Measurements from ENCODE around the gene SNRNP48. TPM values are rescaled to one million over a fixed set of nuclear protein-coding genes. Genes with fewer than 3 reads are reported as not detected.

Gene SNRNP48
- total RNA-seq = 10 to 100 TPM; 11.2 to 28.8 (median 20.1) TPM

GRCh38 chr6:7589949-7590917 lies at the start of gene SNRNP48:
Gene SNRNP48 (plus strand): TSS chr6:7590198. CDS start chr6:7590258, 60 bp downstream.
- intact Hi-C loops (cut with DNase I) = loop anchor here (10.0 kb wide), 1 partner anchor 165 kb away; no protein-coding TSS in a partner anchor
- Histone ChIP-seq H3K27ac (peak within 1 kb of the TSS in 2 of 3 donors; percentile 50 to 58), H3K9me3 (no peaks in the 10 kb centered on the region), H3K36me3 (peaks cover 3 to 8% of the 10 kb centered on the region in 2 donors), H3K27me3 (no peaks in the 10 kb centered on the region), H3K4me1 (peaks cover 0 to 20% of the 10 kb centered on the region in 2 donors), H3K4me3 (replicated peaks in 1 of 3) (peak within 1 kb of the TSS; percentile 56 to 93 (median 89))
- peak in 1 of 2 donors; percentile 86 for TF ChIP-seq POLR2A (IDR thresholded peaks at IDR 0.05)
- no peak for TF ChIP-seq CTCF (IDR thresholded peaks at IDR 0.05)
- DNase-seq = peak; percentile 97 to 98
- 0 to 1% methylated on average over 44 to 59 of the region's 72 CpGs for WGBS, 2 donors

GRCh38 chr6:7540595-7540994 lies 49.4 kb upstream of the SNRNP48 start:
- intact Hi-C loops (cut with DNase I) = no loop called here
- 46 to 51% methylated on average over 17 of the region's 17 CpGs for WGBS, 2 donors
- no peaks in the 10 kb centered on the region for H3K27me3 ChIP-seq
- peak; percentile 59 to 65 for DNase-seq
- TF ChIP-seq POLR2A (IDR thresholded peaks at IDR 0.05) (no peak), CTCF (IDR thresholded peaks at IDR 0.05) (no peak)
- H3K27ac ChIP-seq = peak overlapping the region; percentile 94 to 98 (median 95)
- no peaks in the 10 kb centered on the region for H3K9me3 ChIP-seq
- no peak overlapping the region for H3K4me3 ChIP-seq (replicated peaks in 1 of 3)
- H3K4me1 ChIP-seq = peaks cover 8 to 11% of the 10 kb centered on the region in 2 donors
- no peaks in the 10 kb centered on the region for H3K36me3 ChIP-seq

GRCh38 chr6:7541175-7542064 lies 48.6 kb upstream of the SNRNP48 start, which contains the start of gene DSP:
Gene DSP (plus strand): TSS chr6:7541671. CDS start chr6:7541916, 245 bp downstream.
- Histone ChIP-seq H3K36me3 (no peaks in the 10 kb centered on the region), H3K27me3 (no peaks in the 10 kb centered on the region), H3K4me3 (replicated peaks in 1 of 3) (peak within 1 kb of the TSS; percentile 21 to 79 (median 76)), H3K27ac (peak within 1 kb of the TSS; percentile 94 to 98 (median 95)), H3K9me3 (no peaks in the 10 kb centered on the region), H3K4me1 (peaks cover 13 to 16% of the 10 kb centered on the region in 2 donors)
- TF ChIP-seq POLR2A (IDR thresholded peaks at IDR 0.05) (peak; percentile 86 to 96), CTCF (IDR thresholded peaks at IDR 0.05) (peak in 1 of 6 experiments; percentile 12)
- intact Hi-C loops (cut with DNase I) = no loop called here
- WGBS, 2 donors = 1 to 2% methylated on average over 17 to 29 of the region's 105 CpGs
- DNase-seq = peak; percentile 91 to 92

GRCh38 chr6:7542065-7542873 lies 47.7 kb upstream of the SNRNP48 start:
- Histone ChIP-seq H3K27ac (peak overlapping the region; percentile 94 to 98 (median 95)), H3K4me1 (peaks cover 19 to 24% of the 10 kb centered on the region in 2 donors), H3K9me3 (no peaks in the 10 kb centered on the region), H3K36me3 (no peaks in the 10 kb centered on the region), H3K27me3 (no peaks in the 10 kb centered on the region), H3K4me3 (replicated peaks in 1 of 3) (peak overlapping the region; percentile 21 to 79 (median 76))
- TF ChIP-seq CTCF (IDR thresholded peaks at IDR 0.05) = no peak
- TF ChIP-seq POLR2A (IDR thresholded peaks at IDR 0.05) = peak in 1 of 2 donors; percentile 29
- DNase-seq = peak; percentile 58 to 59
- intact Hi-C loops (cut with DNase I) = no loop called here
- 1% methylated on average over 12 to 45 of the region's 80 CpGs for WGBS, 2 donors

Data from thyroid gland (tissue), 4 donors.